ENCODE measurements around the gene SEH1L.

SEH1L gene

GRCh38 chr18:12906119-12906518 lies 41.7 kb upstream of the SEH1L start:
- no peak for DNase-seq
- no peaks in the 10 kb centered on the region for H3K27me3 ChIP-seq (ENCODE audit: insufficient read depth, low read length, poor library complexity)
- no peaks in the 10 kb centered on the region for H3K36me3 ChIP-seq (ENCODE audit: insufficient read depth, low read length)
- H3K4me3 ChIP-seq (ENCODE audit: low read depth in 1 of 2, low read length in 2 of 2): no peak overlapping the region
- H2AFZ ChIP-seq (ENCODE audit: low read depth, low read length): no peak overlapping the region
- H3K9ac ChIP-seq (ENCODE audit: low read depth, low read length): no peak overlapping the region
- no peaks in the 10 kb centered on the region for H3K79me2 ChIP-seq (ENCODE audit: insufficient read depth, low read length)
- no peak overlapping the region for H3K4me2 ChIP-seq (ENCODE audit: insufficient read depth, low read length)
- no peak for TF ChIP-seq EZH2 (IDR thresholded peaks at IDR 0.05; ENCODE audit: borderline replicate concordance, low read depth, low read length, severe bottlenecking)
- no peak for TF ChIP-seq CTCF (IDR thresholded peaks at IDR 0.05; ENCODE audit: borderline replicate concordance, extremely low read depth, low read length, poor library complexity, severe bottlenecking)
- peaks cover 10% of the 10 kb centered on the region for H3K4me1 ChIP-seq (ENCODE audit: insufficient read depth, low read length)
- H4K20me1 ChIP-seq (ENCODE audit: insufficient read depth, low read length): no peaks in the 10 kb centered on the region
- H3K9me3 ChIP-seq (ENCODE audit: insufficient read depth, low read length, severe bottlenecking): no peaks in the 10 kb centered on the region
- no peak overlapping the region for H3K27ac ChIP-seq (ENCODE audit: low read length)
- no peak for ATAC-seq (ENCODE audit: insufficient read depth, low read depth)

- ATAC-seq (ENCODE audit: insufficient read depth, low read depth) (no peak), DNase-seq (no peak)
- no peak overlapping the region for H3K9ac ChIP-seq (ENCODE audit: low read depth, low read length)
- no peak overlapping the region for H3K4me3 ChIP-seq (ENCODE audit: low read depth in 1 of 2, low read length in 2 of 2)
- H3K4me1 ChIP-seq (ENCODE audit: insufficient read depth, low read length): peaks cover 10% of the 10 kb centered on the region
- no peak overlapping the region for H3K4me2 ChIP-seq (ENCODE audit: insufficient read depth, low read length)
- TF ChIP-seq CTCF (IDR thresholded peaks at IDR 0.05; ENCODE audit: borderline replicate concordance, extremely low read depth, low read length, poor library complexity, severe bottlenecking) (no peak), EZH2 (IDR thresholded peaks at IDR 0.05; ENCODE audit: borderline replicate concordance, low read depth, low read length, severe bottlenecking) (no peak)
- no peak overlapping the region for H3K27ac ChIP-seq (ENCODE audit: low read length)
- no peaks in the 10 kb centered on the region for H3K79me2 ChIP-seq (ENCODE audit: insufficient read depth, low read length)
- no peaks in the 10 kb centered on the region for H3K9me3 ChIP-seq (ENCODE audit: insufficient read depth, low read length, severe bottlenecking)
- H4K20me1 ChIP-seq (ENCODE audit: insufficient read depth, low read length): no peaks in the 10 kb centered on the region
- H2AFZ ChIP-seq (ENCODE audit: low read depth, low read length): no peak overlapping the region
- H3K27me3 ChIP-seq (ENCODE audit: insufficient read depth, low read length, poor library complexity): no peaks in the 10 kb centered on the region
- H3K36me3 ChIP-seq (ENCODE audit: insufficient read depth, low read length): no peaks in the 10 kb centered on the region
Observed at GRCh38 chr18:12906773-12907172, 41.0 kb upstream of the SEH1L start.

GRCh38 chr18:12907258-12907925 lies 40.4 kb upstream of the SEH1L start:
- no peaks in the 10 kb centered on the region for H3K9me3 ChIP-seq (ENCODE audit: insufficient read depth, low read length, severe bottlenecking)
- H3K9ac ChIP-seq (ENCODE audit: low read depth, low read length): no peak overlapping the region
- H4K20me1 ChIP-seq (ENCODE audit: insufficient read depth, low read length): no peaks in the 10 kb centered on the region
- H3K4me1 ChIP-seq (ENCODE audit: insufficient read depth, low read length): peaks cover 10% of the 10 kb centered on the region
- no peak overlapping the region for H3K4me2 ChIP-seq (ENCODE audit: insufficient read depth, low read length)
- no peak for DNase-seq
- no peaks in the 10 kb centered on the region for H3K27me3 ChIP-seq (ENCODE audit: insufficient read depth, low read length, poor library complexity)
- H3K4me3 ChIP-seq (ENCODE audit: low read depth in 1 of 2, low read length in 2 of 2): no peak overlapping the region
- no peak for ATAC-seq (ENCODE audit: insufficient read depth, low read depth)
- no peak for TF ChIP-seq EZH2 (IDR thresholded peaks at IDR 0.05; ENCODE audit: borderline replicate concordance, low read depth, low read length, severe bottlenecking)
- no peak for TF ChIP-seq CTCF (IDR thresholded peaks at IDR 0.05; ENCODE audit: borderline replicate concordance, extremely low read depth, low read length, poor library complexity, severe bottlenecking)
- no peak overlapping the region for H3K27ac ChIP-seq (ENCODE audit: low read length)
- no peaks in the 10 kb centered on the region for H3K79me2 ChIP-seq (ENCODE audit: insufficient read depth, low read length)
- no peaks in the 10 kb centered on the region for H3K36me3 ChIP-seq (ENCODE audit: insufficient read depth, low read length)
- H2AFZ ChIP-seq (ENCODE audit: low read depth, low read length): no peak overlapping the region
